Peyer's patch (tissue), 4 donors: ENCODE data around the gene ANKRD44. TPM values are rescaled to one million over a fixed set of nuclear protein-coding genes. Genes with fewer than 3 reads are reported as not detected.
"Not testable (repeated sequence)": the region's sequence is repeated elsewhere in the genome, so short reads cannot be mapped to it uniquely, and the experiment has no call there.

Experiments used
- DNase-seq, 3 donors: peaks; one replicate each; pipeline ENCODE4 v3.0.0-alpha.2; 2017 to 2019
- H3K27ac ChIP-seq, 4 donors: fragments of 200-600 bp; sonication (generic); one replicate each; pipeline ENCODE4 v1.5.1; 2016 to 2019
- H3K27me3 ChIP-seq, 2 donors: fragments of 200-600 bp; sonication (generic); one replicate each; pipeline ENCODE4 v1.5.1; 2019
- H3K36me3 ChIP-seq, 3 donors: fragments of 200-600 bp; sonication (generic); one replicate each; pipeline ENCODE4 v1.5.1; 2016 to 2019
- H3K4me1 ChIP-seq, 4 donors: fragments of 200-600 bp; sonication (generic); one replicate each; pipeline ENCODE4 v1.5.1; 2016 to 2019
- H3K4me3 ChIP-seq, 4 donors: fragments of 200-600 bp; sonication (generic); 1 replicate in 3 of 4; 2 replicates in 1 of 4; pipeline ENCODE4 v1.5.1; 2016 to 2019; ENCODE audit warnings: mild to moderate bottlenecking in 1 of 4
- H3K9me3 ChIP-seq, 4 donors: fragments of 200-600 bp; sonication (generic); one replicate each; pipeline ENCODE4 v1.5.1; 2016 to 2019; ENCODE audit warnings: mild to moderate bottlenecking in 1 of 4
- POLR2A ChIP-seq, 2 donors: fragments of 450-650 bp; IDR thresholded peaks; one replicate each; pipeline ENCODE4 v1.5.1; 2017; ENCODE audit warnings: antibody characterized with exemption in 2 of 2, mild to moderate bottlenecking in 2 of 2, moderate library complexity in 2 of 2
- total RNA-seq, 4 donors: library from RNA; depleted of rRNA; stranded (reverse); fragments of >200 nt; gene quantifications; one replicate each; pipeline ENCODE4 v1.1.0, GENCODE V29; 2016
- TF ChIP-seq, protein P1 (sequence below), 6 experiments: fragments of 450-650 bp in 4 of 6; fragments of 200-600 bp in 2 of 6; sonication (generic) in 1 of 6; IDR thresholded peaks; one replicate each; pipeline ENCODE4 v1.5.1; 2017 to 2019; ENCODE audit warnings: antibody characterized with exemption in 6 of 6, mild to moderate bottlenecking in 3 of 6, moderate library complexity in 1 of 6

The ANKRD44 gene
- total RNA-seq, 4 donors from 2014 or later: 24.8 to 215 (median 32.0) TPM

DNA sequence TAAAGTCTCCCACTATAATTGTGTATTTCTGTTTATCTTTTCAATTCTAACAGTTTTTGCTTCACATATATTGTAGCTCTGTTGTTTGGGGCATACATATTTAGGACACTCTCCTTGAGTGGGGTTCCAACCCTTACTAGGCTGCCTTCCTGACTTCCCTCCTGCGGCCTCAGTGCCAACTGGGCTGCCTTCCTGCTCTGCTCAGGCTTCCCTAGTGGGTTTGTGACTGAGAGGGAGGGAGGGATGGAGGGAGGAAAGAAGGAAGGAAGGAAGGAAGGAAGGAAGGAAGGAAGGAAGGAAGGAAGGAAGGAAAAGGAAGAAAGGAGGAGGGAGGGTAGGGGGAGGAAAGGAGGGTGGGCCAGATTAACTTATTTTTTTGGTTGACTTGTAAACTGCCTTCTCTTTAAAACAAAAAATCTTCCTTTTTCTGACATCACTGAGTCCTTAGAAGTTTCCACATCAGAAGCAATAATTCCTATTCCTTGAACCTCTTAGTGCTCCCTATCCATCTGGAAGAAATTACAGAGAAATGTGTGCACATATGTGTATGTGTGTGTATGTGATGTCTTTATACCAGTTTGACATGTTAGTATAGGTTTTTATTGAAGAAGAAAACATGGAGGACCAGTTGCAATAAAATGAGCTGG lies 238.7 kb downstream of the ANKRD44 start:
- TF ChIP-seq, protein P1, sequence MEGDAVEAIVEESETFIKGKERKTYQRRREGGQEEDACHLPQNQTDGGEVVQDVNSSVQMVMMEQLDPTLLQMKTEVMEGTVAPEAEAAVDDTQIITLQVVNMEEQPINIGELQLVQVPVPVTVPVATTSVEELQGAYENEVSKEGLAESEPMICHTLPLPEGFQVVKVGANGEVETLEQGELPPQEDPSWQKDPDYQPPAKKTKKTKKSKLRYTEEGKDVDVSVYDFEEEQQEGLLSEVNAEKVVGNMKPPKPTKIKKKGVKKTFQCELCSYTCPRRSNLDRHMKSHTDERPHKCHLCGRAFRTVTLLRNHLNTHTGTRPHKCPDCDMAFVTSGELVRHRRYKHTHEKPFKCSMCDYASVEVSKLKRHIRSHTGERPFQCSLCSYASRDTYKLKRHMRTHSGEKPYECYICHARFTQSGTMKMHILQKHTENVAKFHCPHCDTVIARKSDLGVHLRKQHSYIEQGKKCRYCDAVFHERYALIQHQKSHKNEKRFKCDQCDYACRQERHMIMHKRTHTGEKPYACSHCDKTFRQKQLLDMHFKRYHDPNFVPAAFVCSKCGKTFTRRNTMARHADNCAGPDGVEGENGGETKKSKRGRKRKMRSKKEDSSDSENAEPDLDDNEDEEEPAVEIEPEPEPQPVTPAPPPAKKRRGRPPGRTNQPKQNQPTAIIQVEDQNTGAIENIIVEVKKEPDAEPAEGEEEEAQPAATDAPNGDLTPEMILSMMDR (IDR thresholded peaks at IDR 0.05): no peak
- TF ChIP-seq POLR2A (IDR thresholded peaks at IDR 0.05): no peak
- Histone ChIP-seq H3K36me3 (no peaks in the 10 kb centered on the region), H3K4me1 (no peaks in the 10 kb centered on the region), H3K27ac (no peak overlapping the region), H3K9me3 (no peaks in the 10 kb centered on the region), H3K4me3 (no peak overlapping the region), H3K27me3 (no peaks in the 10 kb centered on the region)
- no peak for DNase-seq

DNA sequence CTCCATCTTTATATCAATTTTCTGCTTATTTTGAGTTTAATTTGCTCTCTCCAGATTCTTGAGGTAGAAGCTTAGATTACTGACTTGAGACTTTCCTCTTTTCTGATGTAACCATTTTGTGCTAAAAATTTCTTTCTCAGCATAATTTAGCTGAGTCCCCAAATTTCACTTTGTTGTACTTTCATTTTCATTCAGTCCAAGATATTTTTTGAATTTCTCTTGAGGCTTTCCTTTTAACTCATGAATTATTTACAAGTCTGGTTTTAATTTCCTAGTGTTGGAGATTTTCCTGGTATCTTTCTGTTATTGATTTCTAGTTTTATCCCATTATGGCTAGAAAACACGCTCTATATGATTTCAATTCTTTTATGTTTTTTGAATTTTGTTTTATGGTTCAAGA lies 239.4 kb downstream of the ANKRD44 start:
- Histone ChIP-seq H3K4me1 (no peaks in the 10 kb centered on the region), H3K27ac (no peak overlapping the region), H3K27me3 (no peaks in the 10 kb centered on the region), H3K9me3 (no peaks in the 10 kb centered on the region), H3K36me3 (no peaks in the 10 kb centered on the region), H3K4me3 (no peak overlapping the region)
- no peak for DNase-seq
- TF ChIP-seq POLR2A (IDR thresholded peaks at IDR 0.05): no peak
- TF ChIP-seq, protein P1 (IDR thresholded peaks at IDR 0.05): no peak

DNA sequence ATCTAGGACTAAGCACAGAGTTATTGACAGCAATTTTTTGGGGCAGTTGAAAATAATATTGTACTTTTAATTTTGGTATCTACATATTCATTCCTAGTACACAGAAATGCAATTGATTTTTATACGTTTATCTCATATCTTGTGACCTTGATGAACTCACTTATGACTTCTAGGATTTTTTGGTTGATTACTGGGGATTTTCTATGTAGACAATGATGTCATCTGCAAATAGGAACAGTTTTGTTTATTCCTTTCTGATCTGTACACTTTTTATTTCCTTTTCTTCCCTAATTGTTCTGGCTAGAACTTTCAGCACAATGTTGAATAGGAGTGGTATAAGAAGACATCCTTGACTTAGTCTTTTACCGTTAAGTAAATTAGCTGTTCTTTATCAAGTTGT lies 240.6 kb downstream of the ANKRD44 start:
- TF ChIP-seq POLR2A (IDR thresholded peaks at IDR 0.05): no peak
- TF ChIP-seq, protein P1 (IDR thresholded peaks at IDR 0.05): no peak

DNA sequence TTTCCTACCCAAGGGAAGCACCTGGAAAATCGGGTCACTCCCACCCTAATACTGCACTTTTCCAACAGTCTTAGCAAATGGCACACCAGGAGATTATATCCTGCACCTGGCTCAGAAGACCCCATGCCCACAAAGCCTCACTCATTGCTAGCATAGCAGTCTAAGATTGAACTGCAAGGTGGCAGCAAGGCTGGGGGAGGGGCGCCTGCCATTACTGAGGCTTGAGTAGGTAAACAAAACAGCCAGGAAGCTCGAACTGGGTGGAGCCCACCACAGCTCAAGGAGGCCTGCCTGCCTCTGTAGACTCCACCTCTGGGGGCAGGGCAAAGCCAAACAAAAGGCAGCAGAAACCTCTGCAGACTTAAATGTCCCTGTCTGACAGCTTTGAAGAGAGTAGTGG lies 248.0 kb downstream of the ANKRD44 start:
- not testable (repeated sequence) for H3K4me3 ChIP-seq, H3K4me1 ChIP-seq, H3K9me3 ChIP-seq, H3K27ac ChIP-seq, H3K27me3 ChIP-seq, DNase-seq
- peaks cover 0 to 10% (median 0%) of the 10 kb centered on the region in 3 donors for H3K36me3 ChIP-seq

More for the DNA sequence above, 240.6 kb downstream of the ANKRD44 start:
- H3K27ac ChIP-seq: no peak overlapping the region
- DNase-seq: no peak
- H3K4me3 ChIP-seq: no peak overlapping the region
- H3K9me3 ChIP-seq: no peaks in the 10 kb centered on the region
- H3K27me3 ChIP-seq: no peaks in the 10 kb centered on the region
- H3K36me3 ChIP-seq: no peaks in the 10 kb centered on the region
- no peaks in the 10 kb centered on the region for H3K4me1 ChIP-seq

DNA sequence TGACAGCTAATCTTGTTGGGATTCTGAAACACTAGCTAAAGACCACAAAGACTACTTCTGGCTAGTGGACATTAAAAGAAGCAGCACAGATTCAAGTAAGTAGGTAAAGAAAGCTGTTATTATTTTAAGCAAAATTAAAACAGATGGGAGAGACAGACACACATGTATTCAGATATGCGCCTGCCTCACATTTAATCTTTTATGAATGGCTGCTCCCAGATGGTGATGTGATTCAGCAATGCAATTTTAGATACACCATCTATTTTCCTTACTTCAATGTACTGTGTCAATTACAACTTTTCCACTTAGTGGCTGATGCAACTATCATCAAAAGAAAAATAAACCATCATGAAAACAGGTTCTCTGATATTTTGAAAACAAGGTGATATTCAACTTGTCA lies 251.1 kb downstream of the ANKRD44 start:
- DNase-seq: no peak
- no peak overlapping the region for H3K27ac ChIP-seq
- TF ChIP-seq POLR2A (IDR thresholded peaks at IDR 0.05): no peak
- TF ChIP-seq, protein P1 (IDR thresholded peaks at IDR 0.05): no peak

DNA sequence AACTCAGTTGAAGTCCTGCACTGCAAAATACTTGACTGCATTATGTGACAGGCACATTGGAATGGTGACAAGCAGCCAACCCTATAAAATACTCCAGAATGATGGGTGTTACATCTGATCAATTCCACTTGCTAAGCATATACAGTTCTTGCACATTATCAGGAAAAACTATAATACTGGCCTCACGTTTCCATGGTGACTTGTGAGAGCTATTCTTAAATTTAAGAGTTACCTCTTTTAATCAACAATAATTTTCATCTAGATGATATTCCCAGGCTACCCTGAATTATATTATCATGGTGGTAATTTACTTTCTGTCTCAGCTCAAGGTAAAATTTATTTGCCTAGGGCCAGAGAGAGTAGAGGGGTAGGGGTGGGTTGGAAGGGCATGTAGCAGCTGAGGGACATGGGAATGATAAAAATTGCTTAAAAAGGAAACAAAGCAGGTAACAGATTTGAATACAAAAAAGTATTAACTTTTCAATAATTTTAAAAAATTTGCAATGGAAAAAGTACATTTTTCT lies 251.7 kb downstream of the ANKRD44 start:
- no peak for DNase-seq
- Histone ChIP-seq H3K36me3 (peaks cover 0 to 10% (median 0%) of the 10 kb centered on the region in 3 donors), H3K4me1 (no peaks in the 10 kb centered on the region), H3K27ac (no peak overlapping the region), H3K27me3 (no peaks in the 10 kb centered on the region), H3K4me3 (no peak overlapping the region), H3K9me3 (peaks cover 0 to 3% (median 0%) of the 10 kb centered on the region in 4 donors)
- TF ChIP-seq, protein P1 (IDR thresholded peaks at IDR 0.05): no peak
- TF ChIP-seq POLR2A (IDR thresholded peaks at IDR 0.05): no peak

More for the DNA sequence above, 251.1 kb downstream of the ANKRD44 start:
- peaks cover 0 to 10% (median 0%) of the 10 kb centered on the region in 3 donors for H3K36me3 ChIP-seq
- H3K4me1 ChIP-seq: no peaks in the 10 kb centered on the region
- H3K4me3 ChIP-seq: no peak overlapping the region
- H3K27me3 ChIP-seq: no peaks in the 10 kb centered on the region
- peaks cover 0 to 3% (median 0%) of the 10 kb centered on the region in 4 donors for H3K9me3 ChIP-seq
